Prostate gland (tissue), 2 donors: ENCODE data around the gene CPNE4. TPM values are rescaled to one million over a fixed set of nuclear protein-coding genes. Genes with fewer than 3 reads are reported as not detected.
A peak's percentile ranks its signal among the peaks of the same experiment; 100 is the strongest.

Experiments used
- DNase-seq: peaks from one replicate; pipeline ENCODE4 v3.0.0-alpha.2; 2019; ENCODE audit warnings: low spot score
- H3K27ac ChIP-seq, 2 donors: fragments of 200-600 bp; sonication (generic); 2 replicates each; pipeline ENCODE4 v1.5.1; 2017 to 2019
- H3K27me3 ChIP-seq: fragments of 200-600 bp; sonication (generic); replicated peaks from 2 replicates; pipeline ENCODE4 v1.5.1; 2019; ENCODE audit not compliant: insufficient read depth
- H3K36me3 ChIP-seq, 2 donors: fragments of 200-600 bp; sonication (generic); 1 replicate in 1 of 2; 2 replicates in 1 of 2; pipeline versions ENCODE4 v1.5.1 to v1.8.1; 2017 to 2019
- H3K4me1 ChIP-seq: fragments of 200-600 bp; sonication (generic); replicated peaks from 2 replicates; pipeline ENCODE4 v1.5.1; 2019
- H3K4me3 ChIP-seq, 2 donors: fragments of 200-600 bp; sonication (generic); 2 replicates each; pipeline ENCODE4 v1.5.1; 2017 to 2019
- H3K9me3 ChIP-seq: fragments of 200-600 bp; sonication (generic); 2 replicates; pipeline ENCODE4 v1.5.1; 2017
- POLR2A ChIP-seq: fragments of 450-650 bp; IDR thresholded peaks from one replicate; pipeline ENCODE4 v1.6.1; 2016; ENCODE audit warnings: antibody characterized with exemption, mild to moderate bottlenecking
- POLR2AphosphoS5 ChIP-seq: sonication (generic); formaldehyde crosslinking; IDR thresholded peaks from one replicate; pipeline ENCODE4 v1.6.1; 2017; ENCODE audit warnings: antibody characterized with exemption
- whole genome bisulfite sequencing: methylation state at CpG from one replicate; pipeline ENCODE4 v1.1.5; 2018; 5-methylcytosine and 5-hydroxymethylcytosine counted together
- intact Hi-C: fragments of 100-400 bp; cut with DNase I; formaldehyde crosslinking; loops from one replicate; pipeline ENCODE4 v1.14.2; 2022
- total RNA-seq, 2 donors: library from RNA; depleted of rRNA; stranded (reverse); fragments of >200 nt; gene quantifications; one replicate each; pipeline ENCODE4 v1.1.0, GENCODE V29; 2016
- TF ChIP-seq, protein P1 (sequence below), 4 experiments: fragments of 200-600 bp in 2 of 4; fragments of 450-650 bp in 2 of 4; sonication (generic) in 2 of 4; IDR thresholded peaks; 1 replicate in 3 of 4; 2 replicates in 1 of 4; pipeline ENCODE4 v1.5.1; 2016 to 2019; ENCODE audit warnings: antibody characterized with exemption in 4 of 4, mild to moderate bottlenecking in 2 of 4, moderate library complexity in 2 of 4

Gene CPNE4
- total RNA-seq, 2 donors from 2014 or later: 39.9 to 68.2 TPM

DNA sequence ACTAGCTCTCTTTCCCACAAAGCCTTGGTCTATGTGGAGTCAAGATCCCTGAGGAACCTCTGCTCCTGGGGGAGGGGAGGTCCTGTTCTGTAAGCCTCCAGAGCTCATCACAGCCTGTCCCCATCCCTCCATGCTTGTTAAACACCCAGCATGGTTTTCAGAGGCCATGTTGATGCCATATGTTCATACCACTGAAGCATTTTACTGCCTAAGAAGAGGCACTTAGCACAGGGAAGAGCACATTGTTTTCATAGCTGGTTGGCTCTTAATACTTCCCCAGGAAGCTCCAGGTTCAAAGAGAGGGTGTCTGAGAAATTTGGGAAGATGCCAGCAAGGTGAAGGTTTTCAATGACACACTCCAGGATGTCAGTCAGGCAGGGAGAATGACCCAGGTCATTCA lies 25.6 kb downstream of the CPNE4 start:
- no peak overlapping the region for H3K27ac ChIP-seq
- H3K9me3 ChIP-seq: no peaks in the 10 kb centered on the region
- no peak for DNase-seq
- intact Hi-C loops: no loop called here
- TF ChIP-seq POLR2AphosphoS5: no peak
- no peak for TF ChIP-seq POLR2A
- TF ChIP-seq, protein P1, sequence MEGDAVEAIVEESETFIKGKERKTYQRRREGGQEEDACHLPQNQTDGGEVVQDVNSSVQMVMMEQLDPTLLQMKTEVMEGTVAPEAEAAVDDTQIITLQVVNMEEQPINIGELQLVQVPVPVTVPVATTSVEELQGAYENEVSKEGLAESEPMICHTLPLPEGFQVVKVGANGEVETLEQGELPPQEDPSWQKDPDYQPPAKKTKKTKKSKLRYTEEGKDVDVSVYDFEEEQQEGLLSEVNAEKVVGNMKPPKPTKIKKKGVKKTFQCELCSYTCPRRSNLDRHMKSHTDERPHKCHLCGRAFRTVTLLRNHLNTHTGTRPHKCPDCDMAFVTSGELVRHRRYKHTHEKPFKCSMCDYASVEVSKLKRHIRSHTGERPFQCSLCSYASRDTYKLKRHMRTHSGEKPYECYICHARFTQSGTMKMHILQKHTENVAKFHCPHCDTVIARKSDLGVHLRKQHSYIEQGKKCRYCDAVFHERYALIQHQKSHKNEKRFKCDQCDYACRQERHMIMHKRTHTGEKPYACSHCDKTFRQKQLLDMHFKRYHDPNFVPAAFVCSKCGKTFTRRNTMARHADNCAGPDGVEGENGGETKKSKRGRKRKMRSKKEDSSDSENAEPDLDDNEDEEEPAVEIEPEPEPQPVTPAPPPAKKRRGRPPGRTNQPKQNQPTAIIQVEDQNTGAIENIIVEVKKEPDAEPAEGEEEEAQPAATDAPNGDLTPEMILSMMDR (IDR thresholded peaks at IDR 0.05): no peak
- no peaks in the 10 kb centered on the region for H3K27me3 ChIP-seq
- H3K36me3 ChIP-seq: no peaks in the 10 kb centered on the region
- no peak overlapping the region for H3K4me3 ChIP-seq
- H3K4me1 ChIP-seq: no peaks in the 10 kb centered on the region

DNA sequence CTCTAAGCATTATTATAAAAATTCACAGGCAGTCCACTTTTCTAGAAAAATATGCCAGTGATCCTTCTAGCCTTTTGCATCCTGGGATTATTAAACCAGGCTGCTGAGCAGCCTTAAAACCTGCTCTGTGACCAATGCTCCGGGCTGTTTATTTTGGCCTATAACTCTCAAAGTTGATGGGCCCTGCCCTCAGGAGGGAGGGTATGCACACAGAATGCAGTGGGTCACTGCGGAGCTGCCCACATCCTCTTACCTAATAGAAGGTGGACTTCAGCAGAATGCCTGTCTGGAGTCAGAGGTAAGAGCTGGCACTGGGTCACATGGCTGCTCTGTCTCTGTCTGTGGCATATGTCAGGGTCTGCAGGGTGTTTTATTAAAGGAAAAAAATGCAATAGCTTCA lies 26.0 kb downstream of the CPNE4 start:
- Histone ChIP-seq H3K36me3 (no peaks in the 10 kb centered on the region), H3K4me1 (no peaks in the 10 kb centered on the region), H3K4me3 (no peak overlapping the region), H3K27me3 (no peaks in the 10 kb centered on the region), H3K9me3 (no peaks in the 10 kb centered on the region), H3K27ac (no peak overlapping the region)
- DNase-seq: no peak
- WGBS: 37% methylated on average over 2 of the region's 2 CpGs
- TF ChIP-seq POLR2AphosphoS5: no peak
- TF ChIP-seq, protein P1 (IDR thresholded peaks at IDR 0.05): no peak
- TF ChIP-seq POLR2A: no peak
- intact Hi-C loops: no loop called here

DNA sequence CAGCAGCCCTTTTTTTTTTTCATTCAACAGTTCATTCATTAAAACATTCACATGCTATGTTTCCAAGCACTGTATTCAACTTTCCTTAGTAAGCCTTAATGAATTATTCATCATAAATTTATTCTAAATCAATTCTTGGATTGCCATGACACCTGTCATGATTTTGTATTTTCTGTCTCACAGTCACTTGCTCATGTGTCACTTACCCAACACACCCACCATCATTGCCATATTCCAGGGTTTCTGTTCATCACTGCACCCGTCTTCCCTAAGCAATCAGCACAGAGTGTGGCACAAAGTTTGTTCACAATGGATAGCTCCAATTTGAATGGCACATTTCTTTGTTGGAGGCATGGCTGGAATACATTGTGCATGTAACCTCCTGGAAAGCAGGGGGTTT lies 27.2 kb downstream of the CPNE4 start:
- no peak for DNase-seq
- no peak overlapping the region for H3K4me3 ChIP-seq
- 39% methylated on average over 1 of the region's 1 CpG for WGBS
- no peak for TF ChIP-seq POLR2A
- TF ChIP-seq, protein P1 (IDR thresholded peaks at IDR 0.05): no peak
- no peak for TF ChIP-seq POLR2AphosphoS5
- no peaks in the 10 kb centered on the region for H3K9me3 ChIP-seq
- intact Hi-C loops: no loop called here
- H3K4me1 ChIP-seq: no peaks in the 10 kb centered on the region
- no peaks in the 10 kb centered on the region for H3K27me3 ChIP-seq
- H3K36me3 ChIP-seq: no peaks in the 10 kb centered on the region
- H3K27ac ChIP-seq: no peak overlapping the region

DNA sequence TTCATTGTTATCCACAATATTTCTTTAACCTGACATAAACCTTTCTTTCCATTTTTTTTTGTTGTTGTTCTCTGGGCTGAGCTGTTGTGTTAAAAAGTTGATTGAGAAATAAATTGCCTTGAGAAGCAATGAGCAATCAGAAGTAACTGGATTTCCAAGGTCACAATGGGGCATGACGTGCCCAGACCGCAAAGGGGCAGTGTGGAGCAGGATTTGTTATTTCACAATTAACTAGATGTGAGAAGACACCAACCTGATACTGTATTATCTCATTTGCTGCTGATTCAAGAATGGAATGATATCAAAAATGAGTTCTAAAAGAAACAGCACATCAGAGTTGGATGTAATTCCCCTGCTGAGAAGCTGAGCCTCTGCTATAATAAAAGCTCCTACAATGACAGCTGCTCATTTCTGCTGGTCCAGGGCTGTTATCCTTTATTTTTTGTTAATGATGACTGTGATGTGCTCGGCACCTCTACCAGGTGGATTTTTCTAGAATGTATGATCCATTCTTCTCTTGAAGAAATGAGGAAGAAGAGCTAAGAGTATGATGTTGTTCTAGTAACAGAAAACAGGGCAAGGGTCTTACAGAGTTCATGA lies 28.1 kb downstream of the CPNE4 start:
- H3K4me1 ChIP-seq: no peaks in the 10 kb centered on the region
- H3K9me3 ChIP-seq: no peaks in the 10 kb centered on the region
- no peak for TF ChIP-seq POLR2A
- TF ChIP-seq POLR2AphosphoS5: no peak
- TF ChIP-seq, protein P1 (IDR thresholded peaks at IDR 0.05): peak in 3 of 4 experiments; percentile 25 to 37 (median 26)
- 36% methylated on average over 3 of the region's 3 CpGs for WGBS
- no peaks in the 10 kb centered on the region for H3K36me3 ChIP-seq
- DNase-seq: no peak
- intact Hi-C loops: no loop called here
- H3K27me3 ChIP-seq: no peaks in the 10 kb centered on the region
- no peak overlapping the region for H3K4me3 ChIP-seq
- H3K27ac ChIP-seq: no peak overlapping the region

DNA sequence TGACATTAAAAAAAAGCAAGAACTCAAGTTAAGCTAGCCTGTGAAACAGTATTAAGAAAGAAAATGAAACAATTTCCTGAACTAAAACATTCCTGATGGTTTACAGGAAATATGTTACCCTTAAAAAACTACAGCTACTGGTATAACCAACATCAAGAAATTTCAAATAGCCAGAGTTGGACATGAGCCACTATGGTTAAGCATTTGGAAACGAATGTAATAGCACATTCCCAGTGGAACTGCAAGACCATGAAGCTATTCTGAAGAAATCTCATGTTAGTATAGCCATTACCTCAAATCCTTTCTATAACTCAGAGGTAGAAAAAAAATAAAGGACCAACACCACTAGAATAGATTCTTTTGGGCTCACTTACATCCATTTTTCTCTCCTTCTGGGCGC lies 30.2 kb downstream of the CPNE4 start:
- 37% methylated on average over 2 of the region's 2 CpGs for WGBS

More for the DNA sequence above, 30.2 kb downstream of the CPNE4 start:
- Histone ChIP-seq H3K9me3 (no peaks in the 10 kb centered on the region), H3K36me3 (no peaks in the 10 kb centered on the region), H3K4me3 (no peak overlapping the region), H3K27me3 (no peaks in the 10 kb centered on the region), H3K27ac (no peak overlapping the region), H3K4me1 (no peaks in the 10 kb centered on the region)
- intact Hi-C loops: no loop called here
- TF ChIP-seq POLR2A: no peak
- no peak for DNase-seq
